GM19324 (cell line): ENCODE results near the gene RASSF10.

Source experiments
- ATAC-seq: cut with Tn5 transposase; IDR thresholded peaks from one replicate; pipeline ENCODE4 v1.9.1; 2021; ENCODE audit warnings: mild to moderate bottlenecking, moderate library complexity; ENCODE audit not compliant: unreplicated experiment, low FRiP score

RASSF10 gene

DNA sequence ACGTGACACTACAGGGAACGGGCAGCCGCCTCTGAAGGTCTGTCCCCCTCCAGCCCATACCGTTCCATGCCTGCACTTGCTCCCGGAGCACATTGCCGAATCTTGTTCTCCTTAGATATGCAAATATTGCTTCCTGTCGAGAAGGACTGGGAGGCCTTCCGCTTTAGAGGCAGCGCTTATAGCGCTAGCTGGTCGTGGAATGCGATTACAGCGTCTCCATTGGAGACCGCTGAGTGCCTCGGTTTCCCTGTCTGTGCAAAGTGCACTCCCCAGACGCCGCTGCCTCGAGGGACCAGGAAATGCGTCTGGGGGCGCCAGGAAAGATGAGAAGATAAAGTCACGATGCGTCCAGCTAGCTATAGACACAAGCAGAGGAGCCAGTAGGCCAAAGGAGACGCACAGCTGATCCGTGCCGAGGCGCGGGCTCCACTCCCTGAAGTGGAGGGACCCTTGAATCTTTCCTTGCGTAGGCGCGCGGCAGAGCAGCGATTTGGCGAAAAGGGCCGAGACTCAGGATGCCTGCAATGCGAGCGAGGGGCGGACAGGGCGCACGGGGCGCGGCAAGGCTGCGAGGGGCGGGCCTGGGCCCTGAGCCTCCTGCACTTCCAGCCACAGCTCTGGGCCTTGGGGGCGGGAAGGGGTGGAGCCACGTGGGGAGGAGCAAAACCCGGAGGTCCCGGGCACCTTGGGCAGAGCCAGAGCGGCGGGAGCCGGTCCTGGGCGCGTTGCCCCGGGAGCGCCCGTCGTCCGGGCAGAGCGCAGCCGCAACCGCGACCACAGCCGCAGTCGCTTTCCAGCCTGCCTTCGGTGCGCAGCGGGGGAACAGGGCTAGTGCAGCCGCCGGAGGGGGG is at the start of gene RASSF10:
Gene RASSF10, plus strand, starts transcription at position 692 of the 851 bp plus-strand sequence. CDS start 261 bp downstream, outside the sequence.
- peak; percentile 86 for ATAC-seq

DNA sequence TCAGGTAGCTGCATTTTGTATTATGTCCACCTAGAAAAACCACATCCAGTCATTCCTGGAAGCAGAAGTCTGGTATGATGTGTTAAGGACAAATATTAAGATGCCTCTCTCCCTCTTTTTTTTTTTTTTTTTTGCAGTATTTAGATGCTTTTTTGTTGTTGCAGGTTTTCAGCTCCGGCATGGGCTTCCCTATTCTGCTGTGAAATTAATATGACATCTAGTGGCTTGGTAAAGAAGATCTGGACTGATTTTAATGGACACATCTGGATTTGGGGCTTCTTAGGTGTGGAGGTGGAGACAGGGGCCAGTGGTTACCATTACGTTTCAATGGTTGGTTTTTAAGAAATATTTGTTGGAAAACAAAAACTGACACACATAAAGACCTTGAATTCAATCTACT is 47.5 kb upstream of the RASSF10 start:
- no peak for ATAC-seq

DNA sequence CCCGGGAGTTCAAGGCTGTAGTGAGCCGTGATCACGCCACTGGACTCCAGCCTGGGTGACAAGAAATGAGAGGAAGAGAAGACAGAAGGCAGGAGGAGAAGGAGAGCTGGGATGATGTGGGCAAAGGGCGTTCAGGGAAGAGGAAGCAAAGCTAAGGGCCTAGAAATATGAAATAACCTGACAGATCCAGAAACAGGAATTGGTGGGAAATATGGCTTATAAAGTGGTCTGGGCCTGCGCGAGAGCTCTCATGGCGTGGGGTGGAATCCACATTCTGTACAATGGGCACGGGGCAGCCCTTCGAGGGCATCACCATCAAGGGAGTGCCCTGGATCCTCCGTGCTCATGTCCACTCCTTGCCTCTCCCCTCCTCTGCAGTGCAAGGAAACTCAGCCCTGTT is 46.8 kb upstream of the RASSF10 start:
- no peak for ATAC-seq

DNA sequence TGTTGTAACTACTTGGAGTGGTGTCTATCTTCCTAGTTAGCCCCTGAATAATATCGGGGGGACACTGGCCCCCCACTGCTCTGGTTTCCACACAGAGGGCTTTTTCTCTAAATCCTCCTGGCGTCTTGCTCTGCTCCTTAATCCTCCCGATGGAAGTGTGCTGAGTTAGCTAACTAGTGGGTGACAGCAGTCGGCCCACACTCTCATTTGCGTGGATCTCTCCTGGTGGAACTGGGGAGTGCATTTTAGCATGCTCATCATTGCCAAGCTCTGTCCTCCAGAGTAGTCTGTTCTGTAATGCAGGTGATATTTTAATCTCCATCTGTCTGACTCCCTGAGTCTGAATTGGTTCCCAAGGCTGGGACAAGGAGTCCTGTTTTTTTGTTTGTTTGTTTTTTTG is 46.1 kb upstream of the RASSF10 start:
- no peak for ATAC-seq

DNA sequence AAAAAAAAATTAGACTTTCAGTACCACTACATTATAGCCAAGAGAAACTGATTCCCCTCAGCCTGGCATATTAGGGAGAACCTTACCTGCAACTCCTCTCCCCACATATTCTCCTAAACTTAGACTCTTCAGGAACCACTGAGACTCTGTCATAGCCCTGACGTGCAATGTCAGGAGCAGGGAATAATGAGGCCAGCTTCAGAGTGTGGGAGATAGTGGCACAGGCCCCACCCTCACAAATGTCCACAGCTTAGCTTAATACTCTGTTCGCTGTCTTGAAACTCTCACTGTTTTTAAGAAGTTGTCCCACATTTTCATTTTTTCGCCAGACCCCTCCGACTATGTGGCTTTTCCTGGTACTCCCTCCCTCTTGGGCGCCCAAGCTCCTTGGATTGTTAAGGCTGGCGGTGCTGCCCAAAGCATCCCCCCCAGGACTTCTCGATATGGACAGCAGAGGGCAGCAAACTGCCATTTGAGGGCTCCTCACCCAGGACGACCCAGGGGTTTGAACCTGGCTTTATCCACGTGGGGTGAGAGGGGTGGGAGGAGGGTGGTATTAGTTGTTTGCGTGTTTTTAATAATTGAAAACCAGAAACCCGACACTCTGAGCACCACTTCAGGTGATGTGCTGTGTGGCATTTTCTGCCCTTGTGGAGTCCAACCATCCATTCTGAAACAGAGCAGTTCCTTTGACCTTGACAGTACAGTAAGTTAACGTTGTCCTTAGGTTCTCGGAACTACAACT is 45.2 kb upstream of the RASSF10 start:
- ATAC-seq = peak; percentile 76

DNA sequence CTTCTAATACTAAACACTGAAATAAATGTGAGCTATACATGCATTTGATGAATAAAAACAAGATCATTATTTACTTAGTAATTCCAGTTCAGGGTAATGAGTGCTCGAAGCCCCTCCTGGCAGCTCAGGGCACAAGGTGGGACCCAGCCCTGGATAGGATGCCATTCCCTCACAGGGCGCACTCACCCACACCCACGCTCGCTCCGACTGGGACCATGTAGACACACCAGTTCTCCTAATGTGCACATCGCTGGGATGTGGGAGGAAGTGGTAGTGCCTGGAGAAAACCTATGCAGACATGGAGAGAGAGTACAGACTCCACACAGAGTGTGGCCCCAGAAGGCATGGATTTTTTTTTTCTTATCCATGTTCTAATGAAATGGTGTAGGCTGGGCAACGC is 44.5 kb upstream of the RASSF10 start:
- ATAC-seq = no peak

DNA sequence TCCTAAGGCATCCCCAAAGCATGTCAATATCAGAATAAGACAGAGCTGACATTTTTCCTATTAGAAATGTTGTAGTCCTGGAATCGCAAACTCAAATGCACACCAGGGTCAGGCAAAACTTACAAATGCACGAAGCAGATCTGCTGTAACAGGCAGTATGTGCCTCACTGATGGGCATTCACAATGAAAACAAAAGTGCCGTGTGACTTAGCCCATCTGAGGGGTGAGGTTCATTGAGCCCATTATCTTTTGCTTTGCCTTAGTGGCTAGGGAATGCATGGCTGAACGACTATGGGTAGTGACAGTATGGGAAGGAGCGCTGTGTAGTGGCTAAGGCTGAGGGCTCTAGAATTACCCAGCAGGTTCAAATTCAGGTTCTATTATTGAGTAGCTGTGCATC is 43.1 kb upstream of the RASSF10 start:
- ATAC-seq = no peak

DNA sequence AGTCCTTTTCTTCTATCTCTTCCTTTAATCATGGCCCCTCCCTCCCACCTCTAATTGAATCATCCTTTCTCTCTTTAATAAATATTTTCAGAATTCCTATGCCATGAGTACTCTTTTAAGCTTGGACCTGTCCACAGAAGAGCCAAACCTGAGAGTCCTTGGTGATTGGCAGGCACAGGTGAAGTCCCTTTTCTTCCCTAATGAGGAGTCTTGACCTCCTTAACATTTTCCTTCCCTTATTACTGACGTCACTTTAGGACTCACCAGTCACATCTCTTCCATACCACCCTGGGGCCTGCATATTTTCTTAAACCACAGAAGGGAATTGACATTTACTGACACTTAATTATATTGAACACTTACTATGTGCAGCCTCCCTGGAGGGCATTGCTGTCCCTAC is 41.0 kb upstream of the RASSF10 start:
- no peak for ATAC-seq

DNA sequence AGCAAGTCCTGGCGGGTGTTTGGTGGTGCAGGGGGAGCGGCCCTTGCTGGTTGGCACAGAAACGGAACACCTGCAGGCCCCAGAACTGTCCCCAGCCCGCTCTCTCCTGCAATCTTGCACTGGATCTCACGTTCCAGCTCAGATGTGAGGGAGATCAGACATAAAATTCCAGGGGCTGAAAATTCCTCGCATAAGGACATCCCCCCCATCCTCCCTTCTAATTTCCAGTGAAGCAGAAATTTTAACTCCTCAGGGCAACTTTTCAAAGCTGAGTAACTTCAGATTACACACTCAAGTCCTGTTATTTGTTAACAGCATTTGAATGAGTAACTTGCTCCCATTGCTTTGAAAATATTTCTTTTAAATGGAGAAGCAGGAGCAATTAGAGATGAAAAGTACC is 40.3 kb upstream of the RASSF10 start:
- ATAC-seq = no peak

DNA sequence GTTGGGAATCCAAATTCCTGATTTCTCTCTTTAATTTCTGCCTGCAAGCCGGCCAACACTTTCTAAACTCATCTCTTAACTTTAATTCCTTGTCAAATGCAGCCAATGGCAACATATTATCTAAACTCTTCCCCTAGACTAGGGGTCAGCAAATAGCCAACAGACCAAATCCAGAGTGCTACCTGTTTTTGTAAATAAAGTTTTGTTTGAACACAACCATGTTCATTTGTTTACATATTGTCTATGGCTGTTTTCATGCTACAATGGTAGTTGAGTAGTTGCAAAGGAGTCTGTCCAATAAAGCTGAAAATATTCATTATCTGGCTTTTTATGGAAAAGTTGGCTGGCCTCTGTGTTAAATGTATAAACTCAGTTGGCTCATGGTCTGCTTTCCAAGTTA is 37.2 kb upstream of the RASSF10 start:
- no peak for ATAC-seq

DNA sequence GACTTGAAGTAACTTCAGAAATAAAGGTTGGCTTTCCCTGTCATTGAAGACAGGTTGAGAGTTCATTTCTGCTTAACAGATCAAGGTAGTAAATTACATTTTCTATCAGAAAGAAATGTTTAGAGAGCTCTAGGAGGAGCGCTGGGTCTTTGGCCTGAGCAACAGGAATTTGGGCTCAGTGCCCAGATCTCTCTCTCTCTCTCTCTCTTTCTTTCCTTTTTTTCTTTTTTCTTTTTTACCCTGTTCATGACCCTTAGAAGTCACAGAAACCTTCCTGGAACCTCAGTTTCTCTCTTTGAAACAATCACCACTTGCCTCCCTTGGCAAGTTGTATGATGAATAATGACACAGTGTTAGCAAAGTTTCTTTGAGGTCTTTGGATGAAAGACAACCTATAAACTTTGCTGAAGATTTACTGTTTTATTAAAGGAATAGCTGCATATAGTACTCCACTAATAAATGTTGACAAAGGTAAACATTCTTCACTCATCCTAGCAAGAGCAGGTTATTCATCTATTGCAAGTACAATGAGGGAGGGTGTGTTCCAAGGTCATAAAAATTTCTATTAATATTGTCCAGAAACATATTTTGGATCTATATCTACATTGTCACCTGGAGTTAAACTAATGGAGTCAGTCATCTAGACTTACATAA is 35.5 kb upstream of the RASSF10 start:
- ATAC-seq = no peak

DNA sequence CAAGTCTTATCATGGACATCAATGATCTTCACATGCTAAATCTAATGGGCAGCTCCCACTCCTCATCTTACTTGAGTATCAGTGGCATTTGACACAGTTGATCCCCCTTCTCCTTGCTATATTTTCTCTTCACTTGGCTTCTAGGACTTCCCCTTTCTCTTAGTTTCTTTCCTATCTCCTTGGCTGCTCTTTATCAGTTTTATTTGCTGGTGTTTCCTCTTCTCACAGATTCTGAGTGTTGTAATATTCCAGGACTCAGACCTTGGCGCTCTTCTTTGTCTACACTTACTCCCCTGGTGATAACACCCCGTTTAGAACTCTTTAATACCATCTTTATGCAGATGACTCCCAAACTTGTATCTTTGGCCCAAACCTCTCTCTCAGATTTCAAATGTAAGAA is 33.9 kb upstream of the RASSF10 start:
- no peak for ATAC-seq

DNA sequence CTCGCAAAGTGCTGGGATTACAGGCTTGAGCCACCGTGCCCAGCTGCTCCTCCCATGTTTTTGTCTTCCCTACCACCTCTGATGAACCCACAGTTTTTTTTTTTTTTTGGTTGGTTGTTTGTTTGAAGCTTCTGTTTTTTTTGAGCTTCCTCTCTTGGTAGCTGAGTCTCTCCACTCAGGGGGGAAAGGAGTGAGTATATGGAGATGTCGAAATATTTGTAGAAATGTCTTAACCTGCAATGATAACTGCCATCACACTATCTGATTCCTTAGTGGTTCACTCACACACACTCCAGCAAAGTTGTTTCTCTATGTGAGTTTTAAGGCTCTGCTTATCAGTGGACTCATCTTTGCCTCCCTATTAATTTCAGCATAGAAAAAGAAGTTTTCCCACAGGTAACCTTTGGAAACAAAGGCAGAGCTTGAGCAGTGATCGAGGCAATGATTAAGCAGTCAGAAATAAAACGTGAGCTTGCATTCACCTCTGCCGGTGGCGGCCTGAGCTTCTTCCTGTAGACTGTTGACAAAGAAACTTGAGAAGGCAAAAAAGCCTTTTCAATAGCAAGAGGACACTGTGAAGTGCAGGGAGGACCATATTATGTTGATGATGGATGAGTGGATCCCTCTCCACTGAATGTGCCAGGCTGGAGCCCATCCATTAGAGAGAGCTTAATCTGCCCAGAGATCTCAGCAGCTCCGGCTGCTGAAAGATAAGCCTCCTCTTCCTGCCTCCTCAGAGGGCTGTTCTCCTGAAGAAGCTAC is 29.0 kb upstream of the RASSF10 start:
- no peak for ATAC-seq

DNA sequence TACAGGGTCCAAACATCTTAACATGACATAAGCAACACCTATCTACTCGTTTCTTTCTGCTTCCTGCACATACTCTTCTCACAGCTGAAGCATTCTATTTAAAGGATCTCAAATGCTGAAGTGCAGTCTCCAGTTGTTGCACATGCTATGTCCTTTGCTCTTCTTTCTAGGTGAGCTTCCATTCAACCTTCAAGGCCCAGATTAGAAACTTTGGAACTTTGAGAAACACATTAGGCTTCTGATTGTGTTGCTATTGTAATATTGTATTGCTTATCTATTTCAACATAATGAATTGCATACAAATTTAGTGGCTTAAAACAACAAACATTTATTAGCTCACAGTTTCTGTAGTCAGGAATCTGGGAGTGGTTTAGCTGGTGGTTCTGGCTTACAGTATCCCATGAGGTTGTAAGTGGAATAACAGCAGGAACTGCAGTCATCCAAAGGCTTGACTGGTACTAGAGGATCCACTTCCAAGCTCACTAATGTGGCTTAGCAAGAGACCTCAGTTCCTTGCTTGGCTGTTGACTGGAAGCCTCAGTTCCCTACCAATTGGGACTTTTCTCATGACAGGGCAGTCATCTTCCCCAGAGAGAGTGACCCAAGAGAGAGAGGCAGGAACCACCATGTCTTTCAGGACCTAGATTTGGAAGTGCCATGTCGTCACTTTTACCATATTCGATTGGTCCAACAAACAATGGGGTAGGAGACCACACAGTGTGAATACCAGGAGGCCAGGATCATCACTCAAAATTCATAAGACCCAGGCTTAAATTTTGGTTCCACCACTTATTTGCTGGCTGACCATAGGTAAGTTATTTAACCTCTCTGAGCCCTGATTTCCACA is 27.2 kb upstream of the RASSF10 start:
- ATAC-seq = no peak

DNA sequence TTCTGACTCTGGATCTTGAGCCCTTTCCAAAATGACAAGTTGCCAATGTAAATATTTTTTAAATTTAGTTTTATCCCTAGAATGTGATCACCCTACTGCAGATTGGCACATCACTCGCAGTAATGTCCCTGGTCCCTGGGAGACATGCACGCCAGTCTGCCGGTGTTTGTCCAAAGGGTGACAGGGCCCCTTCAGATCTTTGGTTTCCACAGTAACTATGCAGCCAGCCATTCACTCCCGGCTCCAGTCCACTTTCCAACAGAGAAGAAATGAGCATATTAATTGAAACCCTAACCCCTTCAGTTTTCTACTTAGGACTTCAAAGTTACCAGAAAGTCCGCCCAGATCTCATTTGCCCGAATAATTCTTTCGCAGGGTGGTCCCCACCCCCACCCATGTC is 25.8 kb upstream of the RASSF10 start:
- ATAC-seq = no peak

DNA sequence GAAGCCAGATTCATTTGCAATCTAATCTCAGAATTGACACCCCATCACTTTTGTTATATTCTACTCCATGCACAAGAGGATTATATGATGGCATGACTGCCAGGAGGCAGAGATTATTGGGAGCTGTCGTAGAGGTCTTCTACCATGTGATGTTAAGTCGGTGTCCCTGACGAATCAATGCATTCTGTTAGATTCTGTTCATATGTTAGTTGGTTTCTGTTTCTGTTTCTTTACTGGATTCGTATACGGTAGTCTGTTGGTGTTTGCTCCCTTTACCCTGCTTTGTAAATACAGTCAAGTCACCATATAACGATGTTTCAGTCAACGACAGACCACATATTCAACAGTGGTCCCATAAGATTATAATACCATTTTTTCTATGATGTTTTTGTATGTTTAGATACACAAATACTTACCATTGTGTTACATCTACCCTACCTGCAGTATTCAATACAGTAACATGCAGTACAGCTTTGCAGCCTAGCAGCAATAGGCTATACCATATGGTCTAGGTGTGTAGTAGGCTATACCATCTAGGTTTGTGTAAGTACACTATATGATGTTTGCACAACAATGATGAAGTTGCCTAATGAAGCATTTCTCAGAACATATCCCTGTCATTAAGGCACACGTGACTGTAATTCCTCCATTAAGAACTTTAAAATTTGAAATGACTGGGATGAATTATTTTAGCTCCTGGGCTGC is 22.8 kb upstream of the RASSF10 start:
- ATAC-seq = no peak

DNA sequence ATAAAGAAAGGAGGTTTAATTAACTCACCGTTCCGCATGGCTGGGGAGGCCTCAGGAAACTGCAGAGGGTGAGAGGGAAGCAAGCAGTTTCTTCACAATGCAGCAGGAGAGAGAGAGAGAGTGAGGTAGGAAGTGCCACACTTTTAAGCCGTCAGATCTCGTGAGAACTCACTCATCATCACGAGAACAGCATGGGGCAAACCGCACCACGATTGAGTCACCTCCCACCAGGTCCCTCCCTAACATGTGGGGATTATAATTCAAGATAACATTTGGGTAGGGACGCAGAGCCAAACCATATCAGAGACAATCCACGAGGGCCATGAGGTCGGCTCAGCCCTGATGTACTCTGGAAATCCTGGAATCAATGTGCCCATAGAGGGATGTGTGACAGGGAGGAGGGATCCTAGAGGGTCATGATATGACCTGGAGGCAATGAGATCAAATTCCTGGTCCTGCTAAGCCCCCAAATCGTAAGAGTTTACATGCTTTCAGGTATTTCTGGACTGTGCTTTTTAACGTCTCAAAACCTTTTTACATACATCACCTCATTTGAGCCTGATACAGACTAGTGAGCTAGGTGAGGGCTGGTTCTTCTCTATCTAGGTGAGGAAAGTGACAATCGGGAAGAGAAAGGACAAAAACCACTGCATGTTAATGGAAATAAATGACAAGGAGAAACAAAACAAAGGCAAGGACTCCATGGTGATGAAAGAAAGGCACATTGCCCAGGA is 19.5 kb upstream of the RASSF10 start:
- no peak for ATAC-seq

DNA sequence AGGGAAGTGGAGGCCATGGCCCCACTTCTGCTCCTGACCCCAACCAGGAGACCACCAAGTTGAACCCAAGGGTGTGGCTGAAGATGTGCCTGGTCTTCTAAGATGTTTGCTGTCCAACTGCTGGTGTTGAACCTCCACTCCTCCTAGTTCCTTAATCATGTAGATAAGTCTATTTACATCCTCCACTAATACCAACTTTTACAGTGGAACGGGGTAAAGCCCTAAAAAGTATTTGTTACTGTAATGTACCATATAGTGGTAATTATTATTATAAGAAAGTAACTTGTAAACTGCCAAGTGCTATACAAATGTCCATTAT is 19.0 kb upstream of the RASSF10 start:
- no peak for ATAC-seq

DNA sequence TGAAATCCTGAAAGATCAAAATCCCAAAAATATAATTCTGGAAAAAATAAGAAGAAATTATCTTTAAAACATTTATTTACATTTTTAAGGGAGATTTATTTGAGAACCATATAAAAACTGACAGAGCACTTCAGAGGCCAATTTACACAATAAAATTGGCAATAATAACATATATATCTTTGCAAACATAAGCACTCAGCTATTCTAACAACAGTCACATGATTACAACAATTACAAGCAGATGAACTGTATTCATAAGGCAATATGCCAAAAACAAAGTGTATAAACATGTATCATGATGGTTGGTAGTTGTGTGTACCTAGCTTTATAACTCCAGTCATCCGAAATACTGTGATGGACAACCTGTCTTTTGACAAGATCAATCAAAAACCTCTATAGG is 17.7 kb upstream of the RASSF10 start:
- no peak for ATAC-seq
